HG03378 (cell line): ENCODE measurements around the gene PLA2G2C.

Experiments
- ATAC-seq: cut with Tn5 transposase; IDR thresholded peaks from one replicate; pipeline ENCODE4 v1.9.1; 2021; ENCODE audit warnings: mild to moderate bottlenecking, moderate library complexity; ENCODE audit not compliant: unreplicated experiment

The PLA2G2C gene

GRCh38 chr1:20158358-20159070 is 27.8 kb downstream of the PLA2G2C start:
- no peak for ATAC-seq

- no peak for ATAC-seq
Measured at GRCh38 chr1:20154301-20154831, 32.0 kb downstream of the PLA2G2C start.

GRCh38 chr1:20153000-20153418 is 33.3 kb downstream of the PLA2G2C start:
- no peak for ATAC-seq

- ATAC-seq, result no peak
Measured at GRCh38 chr1:20152599-20152930, 33.8 kb downstream of the PLA2G2C start.

DNA sequence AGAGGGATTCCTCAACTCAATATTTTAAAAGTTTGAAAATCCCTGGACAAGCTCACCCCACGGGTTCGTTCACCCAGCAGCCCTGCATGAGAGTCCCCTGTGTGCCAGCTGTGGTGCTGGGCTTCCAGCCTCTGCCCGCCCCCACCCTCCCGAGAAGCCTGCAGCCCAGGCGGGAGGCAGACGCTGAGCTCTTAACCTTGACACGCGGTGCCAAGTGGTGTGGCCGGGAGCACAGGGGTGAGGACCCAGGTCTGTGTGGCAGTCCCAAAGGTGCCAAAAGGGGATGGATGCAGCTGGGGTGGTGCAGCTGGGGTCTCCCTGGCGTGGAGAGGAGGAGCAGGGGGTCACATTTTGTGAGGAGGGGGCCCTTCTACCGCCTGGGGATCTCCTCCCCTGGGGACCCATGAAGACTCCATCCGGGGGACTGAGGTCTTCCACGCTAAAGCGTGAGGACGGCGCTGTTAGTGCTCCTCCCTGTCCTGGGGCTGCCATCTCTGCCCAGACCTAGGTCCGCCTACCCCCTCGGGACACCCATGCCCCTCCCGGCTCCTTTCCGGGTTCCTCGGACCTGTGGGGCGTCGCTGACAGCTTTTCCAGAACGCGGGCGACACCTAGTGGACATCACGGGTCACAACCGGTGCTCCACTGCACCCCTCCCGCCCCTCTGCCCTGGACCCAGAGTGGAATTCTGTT is 34.3 kb downstream of the PLA2G2C start:
- ATAC-seq, result no peak

DNA sequence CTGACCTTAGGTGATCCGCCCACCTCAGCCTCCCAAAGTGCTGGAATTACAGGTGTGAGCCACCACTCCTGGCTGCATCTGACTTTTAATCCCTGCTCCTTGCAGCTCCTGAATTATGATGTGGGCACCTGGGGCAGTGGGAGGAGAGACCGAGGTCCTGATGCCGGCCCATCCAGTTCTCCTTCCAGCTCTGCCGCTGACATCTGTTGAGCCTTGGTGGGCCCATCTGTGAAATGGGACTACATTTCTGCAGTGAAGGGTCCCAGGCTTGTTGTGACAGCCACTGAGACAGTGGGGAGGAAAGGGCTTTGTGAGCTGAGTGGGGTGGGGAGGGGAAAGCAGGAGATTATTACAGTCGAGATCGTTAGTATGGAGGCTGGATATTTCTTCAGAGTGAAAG is 35.3 kb downstream of the PLA2G2C start:
- ATAC-seq, result no peak

DNA sequence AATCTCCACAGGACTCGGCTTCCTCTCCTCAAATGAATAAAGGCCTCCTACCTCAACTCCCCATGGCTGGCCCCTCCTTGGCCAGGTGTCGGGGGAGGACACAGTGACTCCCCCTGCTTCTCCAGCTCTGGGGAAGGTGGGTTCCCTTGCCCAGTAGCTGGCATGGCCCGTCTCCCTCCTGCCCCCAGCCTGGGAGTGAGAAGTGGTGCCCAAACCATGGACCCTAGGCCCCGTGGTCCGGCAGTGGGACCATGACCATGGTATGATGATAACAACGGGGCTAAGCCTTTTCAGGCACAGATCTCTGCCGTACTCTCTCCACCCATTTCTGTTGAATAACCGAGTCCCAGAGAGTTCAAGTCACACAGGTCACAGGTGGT is 36.0 kb downstream of the PLA2G2C start:
- ATAC-seq, result no peak

DNA sequence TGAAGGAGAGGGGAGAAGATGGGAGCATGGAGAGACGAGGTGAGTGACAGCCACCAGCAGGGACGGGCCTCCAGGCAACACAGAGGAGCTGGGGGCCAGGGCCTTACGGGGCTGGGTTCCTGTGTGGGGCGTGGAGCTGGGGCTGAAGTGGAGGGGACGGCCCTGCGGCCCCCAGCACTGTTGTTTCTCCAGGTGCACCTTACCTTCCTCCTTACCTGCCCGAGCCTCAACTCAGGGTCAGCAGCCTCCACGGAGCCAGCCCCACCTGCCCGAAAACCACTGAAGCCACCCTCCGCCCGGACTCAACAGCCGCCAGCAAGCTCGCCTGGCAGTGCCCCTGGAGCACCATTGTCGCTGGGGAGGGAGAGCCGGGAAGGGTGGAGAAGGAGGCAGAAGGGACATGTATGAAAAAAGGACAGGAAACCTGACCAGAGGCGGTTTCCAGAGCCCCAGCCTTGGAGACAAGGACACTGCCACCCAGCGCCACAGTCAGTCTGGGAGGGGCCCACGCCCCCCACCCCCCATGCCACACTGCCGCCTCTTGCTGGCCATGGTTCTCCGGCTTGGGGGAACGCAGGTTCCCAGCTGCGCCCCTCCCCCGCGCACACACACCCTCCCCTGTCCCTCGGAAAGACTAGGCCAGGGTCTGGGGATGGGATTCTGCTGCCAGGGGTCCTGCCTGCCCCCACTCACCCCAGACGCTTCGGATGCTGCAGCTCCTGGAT is 36.6 kb downstream of the PLA2G2C start:
- no peak for ATAC-seq

GRCh38 chr1:20148571-20149500 is 37.5 kb downstream of the PLA2G2C start:
- no peak for ATAC-seq

DNA sequence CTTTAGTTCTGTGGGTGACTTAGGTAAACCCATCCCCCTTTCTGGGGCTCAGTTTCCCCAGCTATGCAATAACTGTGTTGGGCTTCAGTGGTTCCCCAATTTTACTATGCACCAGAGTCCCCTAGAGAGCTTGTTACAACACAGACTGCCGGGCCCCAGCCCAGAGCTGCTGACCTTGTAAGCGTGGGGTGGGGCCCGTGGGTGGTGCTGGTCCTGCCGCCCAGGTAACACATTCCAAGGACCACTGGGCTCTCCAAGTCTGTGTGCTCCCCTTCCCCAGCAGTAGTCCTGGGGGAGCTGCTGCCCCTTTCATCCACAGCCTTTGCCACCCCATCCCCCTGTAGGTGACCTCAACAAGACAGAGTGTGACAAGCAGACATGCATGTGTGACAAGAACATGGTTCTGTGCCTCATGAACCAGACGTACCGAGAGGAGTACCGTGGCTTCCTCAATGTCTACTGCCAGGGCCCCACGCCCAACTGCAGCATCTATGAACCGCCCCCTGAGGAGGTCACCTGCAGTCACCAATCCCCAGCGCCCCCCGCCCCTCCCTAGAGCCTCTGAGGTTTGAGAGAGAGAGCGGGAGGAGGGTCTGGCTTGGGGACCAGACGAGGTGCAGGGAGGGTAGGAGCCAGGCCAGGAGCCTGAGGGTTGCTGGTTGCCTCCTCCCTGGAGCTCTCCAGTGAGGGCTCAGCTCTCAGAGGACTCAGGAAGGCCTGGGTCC is 38.3 kb downstream of the PLA2G2C start:
- ATAC-seq, result no peak

DNA sequence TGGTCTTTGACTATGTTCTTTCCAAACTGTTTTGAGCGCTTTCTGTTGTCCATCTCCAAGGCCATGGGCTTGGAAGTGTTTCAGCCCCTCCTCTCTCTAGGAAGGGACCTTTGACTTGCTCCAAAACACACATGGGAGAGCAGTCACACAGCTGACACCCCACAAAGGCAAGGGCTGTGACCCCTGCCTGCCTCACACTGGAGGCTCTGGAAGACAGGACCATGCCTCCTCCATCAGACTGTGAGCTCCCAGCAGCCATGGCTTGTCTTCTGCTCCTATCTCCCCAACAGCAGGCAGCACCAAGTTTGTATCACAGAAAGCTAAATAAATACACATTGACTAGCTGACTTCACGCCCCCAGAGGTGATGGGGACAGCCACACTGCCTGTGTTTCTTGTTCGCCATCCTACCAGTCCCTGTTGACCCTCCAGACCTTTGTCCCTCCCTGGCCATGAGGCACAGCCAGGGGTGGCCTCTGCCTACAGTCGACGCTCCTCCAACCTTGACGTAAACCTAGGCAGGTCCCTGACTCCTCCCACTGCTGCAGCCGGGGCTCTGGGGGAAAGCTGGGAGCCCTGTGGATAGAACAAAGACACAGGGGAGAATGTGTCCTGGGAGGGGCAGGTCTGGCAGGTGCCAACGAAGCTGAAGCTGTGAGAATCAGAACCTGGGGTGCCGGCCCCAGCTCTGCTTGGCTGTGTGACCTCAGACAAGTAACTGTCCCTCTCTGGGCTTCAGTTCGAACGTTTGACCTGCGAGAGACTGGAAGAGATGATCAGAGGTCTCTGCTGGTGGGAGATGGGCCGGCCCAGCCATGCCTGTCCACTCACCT is 42.4 kb downstream of the PLA2G2C start:
- ATAC-seq, result no peak

- no peak for ATAC-seq
Measured at GRCh38 chr1:20143318-20143717, 43.0 kb downstream of the PLA2G2C start.

DNA sequence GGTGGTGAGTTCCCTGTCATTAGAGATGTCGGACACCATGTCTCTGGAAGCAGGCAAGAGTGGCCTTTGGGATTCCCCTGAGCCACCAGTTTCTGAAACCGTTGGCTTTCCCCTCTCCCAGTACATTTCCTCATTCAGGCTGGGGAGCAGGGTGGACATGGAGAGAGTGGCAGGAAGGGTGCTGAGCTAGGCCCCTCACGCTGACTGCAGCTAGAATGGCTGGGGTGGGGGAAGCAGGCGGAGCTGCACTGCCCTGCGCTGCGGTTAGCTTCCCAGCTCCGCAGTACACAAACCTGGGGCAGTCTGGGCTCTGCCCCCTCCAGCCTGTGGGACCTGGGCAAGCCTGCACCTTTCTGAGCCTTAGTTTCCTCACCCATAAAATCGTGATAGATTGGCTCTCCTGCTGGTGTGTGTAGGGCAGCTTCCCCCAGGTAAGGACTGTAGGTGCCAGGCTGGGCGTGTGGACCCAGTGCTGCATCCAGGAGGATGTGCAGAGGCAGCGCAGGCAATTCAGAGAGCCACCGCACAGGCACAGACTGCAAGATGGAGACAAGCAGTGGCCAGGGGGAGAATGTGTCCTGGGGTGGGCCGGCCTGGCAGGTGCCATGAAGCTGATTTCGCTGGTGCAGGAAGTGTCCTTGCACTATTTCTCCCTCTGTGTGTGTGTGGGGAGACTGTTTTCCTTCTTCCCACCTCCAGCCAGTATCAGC is 44.2 kb downstream of the PLA2G2C start:
- ATAC-seq, result no peak

- no peak for ATAC-seq
Measured at GRCh38 chr1:20141466-20141865, 44.9 kb downstream of the PLA2G2C start.

DNA sequence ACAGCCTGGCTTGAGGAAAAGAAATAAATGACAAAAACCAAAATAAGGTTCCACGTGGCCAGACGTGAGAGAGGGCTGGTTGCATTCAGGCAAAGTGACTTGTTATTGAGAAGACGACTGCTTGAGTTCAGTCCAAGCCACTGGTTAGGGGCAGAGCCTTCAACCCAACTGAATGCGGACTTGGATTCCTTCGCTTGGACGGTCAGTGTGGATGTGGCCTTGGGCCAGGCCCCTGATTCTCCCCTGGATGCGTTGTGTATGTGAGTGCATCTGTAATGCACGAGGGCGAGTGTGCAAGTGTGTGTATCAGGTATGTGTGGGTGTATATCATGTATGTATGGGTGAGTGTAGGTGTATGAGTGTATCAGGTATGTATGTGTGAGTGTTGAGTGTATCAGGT is 45.3 kb downstream of the PLA2G2C start:
- ATAC-seq, result no peak

DNA sequence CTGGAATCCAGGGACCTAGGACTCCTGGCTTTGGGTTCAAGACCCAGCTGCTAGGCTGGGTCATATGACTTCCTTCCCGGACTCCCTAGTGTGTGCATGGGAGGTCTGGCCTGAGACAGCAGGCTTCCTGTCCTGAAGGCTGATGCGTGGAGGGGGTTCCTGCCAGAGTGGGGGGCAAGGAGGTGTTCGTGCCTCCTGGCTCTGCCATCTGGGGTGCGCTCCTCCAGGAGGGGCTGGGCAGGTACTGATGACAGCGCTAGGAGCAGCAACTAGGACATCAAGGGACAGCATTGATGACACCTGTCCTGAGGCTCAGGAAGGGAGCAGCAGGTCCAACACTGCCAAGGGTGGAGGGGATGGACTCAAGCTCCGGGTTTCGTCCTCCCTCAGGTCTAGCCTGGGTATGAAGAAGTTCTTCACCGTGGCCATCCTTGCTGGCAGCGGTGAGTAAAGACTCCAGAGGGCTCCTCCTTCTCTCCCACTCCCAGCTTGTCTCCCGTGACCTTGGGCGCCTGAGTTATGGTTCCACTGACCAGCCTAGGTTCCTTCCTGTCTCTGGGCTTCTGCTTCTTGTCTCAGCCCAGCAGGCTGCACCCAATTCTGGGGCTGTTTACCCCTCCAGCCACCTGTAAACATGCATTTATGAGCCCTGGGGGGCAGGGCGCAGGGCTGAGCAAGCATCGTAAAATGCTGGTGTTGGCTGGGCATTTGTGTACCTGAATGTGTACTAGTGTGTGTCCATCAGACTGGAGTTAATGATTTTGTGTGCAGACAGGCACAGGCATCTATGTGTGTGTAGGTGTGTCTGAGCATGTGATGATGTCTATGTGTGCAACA is 46.3 kb downstream of the PLA2G2C start:
- ATAC-seq, result no peak

GRCh38 chr1:20138961-20139550 is 47.3 kb downstream of the PLA2G2C start, which contains the start of gene PLA2G2F:
TSS of gene PLA2G2F (plus strand) at chr1:20139323. CDS start at chr1:20139428, 105 bp downstream.
- no peak for ATAC-seq
